Measurements from ENCODE around the gene RETREG3. TPM values are rescaled to one million over a fixed set of nuclear protein-coding genes. Genes with fewer than 3 reads are reported as not detected.

Gene RETREG3
- total and polyA plus RNA-seq, 9 of the 15 experiments (the other 6 are each of a cell fraction or from before 2014, with no cell fraction given): 4.1 to 39.0 (median 16.9) TPM

GRCh38 chr17:42584880-42585279 is 24.3 kb downstream of the RETREG3 start:
- Histone ChIP-seq H3K79me2 (ENCODE audit: control insufficient read depth, insufficient read depth, low read length) (no peaks in the 10 kb centered on the region), H3K9me1 (ENCODE audit: control insufficient read depth, insufficient read depth, low read length) (no peaks in the 10 kb centered on the region), H4K20me1 (replicated peaks; ENCODE audit: control insufficient read depth, insufficient read depth, low read length) (no peaks in the 10 kb centered on the region), H3K4me3 (no peak overlapping the region), H3K4me2 (ENCODE audit: insufficient read depth, low read length) (no peak overlapping the region), H2AFZ (ENCODE audit: low read depth, low read length) (no peak overlapping the region), H3K27me3 (ENCODE audit: control insufficient read depth in 2 of 2, insufficient read depth in 2 of 2, low read length in 2 of 2) (no peaks in the 10 kb centered on the region), H3K4me1 (replicated peaks in 1 of 2; ENCODE audit: control insufficient read depth in 2 of 2, insufficient read depth in 2 of 2, low read length in 2 of 2) (peaks cover 0 to 6% of the 10 kb centered on the region in 2 experiments; a peak in 3 of 5 replicates), H3K36me3 (ENCODE audit: control insufficient read depth, insufficient read depth, low read length) (peaks cover 91% of the 10 kb centered on the region), H3K9ac (ENCODE audit: insufficient read depth in 1 of 2, low read depth in 2 of 2, low read length in 2 of 2) (peak overlapping the region in 1 of 2 experiments; percentile 24; a peak in 1 of 4 replicates), H3K27ac (ENCODE audit: extremely low read depth, low read depth, low read length) (no peak overlapping the region), H3K9me3 (replicated peaks; ENCODE audit: control insufficient read depth, insufficient read depth, low read depth, low read length) (no peaks in the 10 kb centered on the region)
- ChIA-PET POLR2A (interaction anchor here (1.9 kb wide), 1 partner anchor 114 kb away, joined by 6 read pairs; no protein-coding TSS in a partner anchor), CTCF (ENCODE audit: low intra/inter-chr PET ratio) (no interaction called here)
- no peak for FAIRE-seq
- 82% methylated on average over 9 of the region's 9 CpGs for WGBS (ENCODE audit: insufficient coverage, low coverage, missing lambda C conversion rate)
- intact Hi-C loops (cut with micrococcal nuclease): no loop called here
- in situ Hi-C loops (cut with MboI): loop anchor here (10.0 kb wide), 1 partner anchor 340 kb away; no protein-coding TSS in a partner anchor
- no TSS peak for BruUV-seq (replicated peaks)
- no peak for ATAC-seq
- DNase-seq (ENCODE audit: extremely low read depth in 1 of 4, low spot score in 3 of 4): no peak
- TF ChIP-seq POLR2A (conservative IDR thresholded peaks at IDR 0.05): no peak
- TF ChIP-seq THRAP3 (IDR thresholded peaks at IDR 0.05; ENCODE audit: borderline replicate concordance): no peak
- peak; percentile 35; the same call in 1 of the 2 replicates for TF ChIP-seq CEBPB (tag; IDR thresholded peaks at IDR 0.05)
- TF ChIP-seq L3MBTL2 (IDR thresholded peaks at IDR 0.05): no peak
- no peak for TF ChIP-seq DPF2 (IDR thresholded peaks at IDR 0.05)
- no peak for TF ChIP-seq NFYB (IDR thresholded peaks at IDR 0.05; ENCODE audit: extremely low read depth, insufficient read length)
- TF ChIP-seq ZNF3 (CRISPR knock-in tag; IDR thresholded peaks at IDR 0.05): no peak
- TF ChIP-seq ZNF197 (CRISPR knock-in tag; IDR thresholded peaks at IDR 0.05; ENCODE audit: low read depth): no peak
- no peak for TF ChIP-seq SREBF1 (IDR thresholded peaks at IDR 0.05; ENCODE audit: borderline replicate concordance, low read depth, low read length)
